HEK293T (cell line): ENCODE results near the gene BNIP2.

ENCODE experiments used
- ARNT ChIP-seq: fragments of 450-650 bp; IDR thresholded peaks from 2 replicates; pipeline ENCODE4 v1.6.1; 2017; ENCODE audit warnings: mild to moderate bottlenecking
- BHLHE40 ChIP-seq: fragments of 450-650 bp; IDR thresholded peaks from 2 replicates; pipeline ENCODE4 v1.6.1; 2016; ENCODE audit warnings: mild to moderate bottlenecking, moderate library complexity, borderline replicate concordance
- ELF4 ChIP-seq: fragments of 450-650 bp; IDR thresholded peaks from 2 replicates; pipeline ENCODE4 v1.6.1; 2017; ENCODE audit warnings: antibody characterized with exemption
- FOXK2 ChIP-seq: fragments of 450-650 bp; IDR thresholded peaks from 2 replicates; pipeline ENCODE4 v1.6.1; 2016; ENCODE audit warnings: mild to moderate bottlenecking
- FOXM1 ChIP-seq: fragments of 450-650 bp; IDR thresholded peaks from 2 replicates; pipeline ENCODE4 v1.6.1; 2017; ENCODE audit warnings: mild to moderate bottlenecking, borderline replicate concordance
- NFRKB ChIP-seq: fragments of 450-650 bp; IDR thresholded peaks from 2 replicates; pipeline ENCODE4 v1.6.1; 2016; ENCODE audit warnings: mild to moderate bottlenecking, moderate library complexity
- SP1 ChIP-seq: fragments of 450-650 bp; IDR thresholded peaks from 2 replicates; pipeline ENCODE4 v1.6.1; 2017
- SUZ12 ChIP-seq: fragments of 450-650 bp; IDR thresholded peaks from 2 replicates; pipeline ENCODE4 v1.6.1; 2016; ENCODE audit warnings: mild to moderate bottlenecking
- ZNF384 ChIP-seq: fragments of 450-650 bp; IDR thresholded peaks from 2 replicates; pipeline ENCODE4 v1.6.1; 2016

- TF ChIP-seq NFRKB (no peak), SUZ12 (no peak), SP1 (no peak), ZNF384 (peak; percentile 90), FOXK2 (no peak), BHLHE40 (no peak), FOXM1 (no peak), ELF4 (0 out of 2 replicates have a peak, but pooled peaks have one; percentile 15), ARNT (peak; percentile 72)
Measured at GRCh38 chr15:59702351-59702750, 13.2 kb upstream of the BNIP2 start.
